ENCODE data around the gene THOC2.
A peak's percentile ranks its signal among the peaks of the same experiment; 100 is the strongest.
"Not testable (repeated sequence)": the region's sequence is repeated elsewhere in the genome, so short reads cannot be mapped to it uniquely, and the experiment has no call there.

The THOC2 gene

GRCh38 chrX:123732670-123733363 is at the start of gene THOC2:
Gene THOC2 (minus strand): TSS chrX:123733052. CDS start chrX:123733022, 30 bp downstream.
- peak; percentile 80 for DNase-seq

GRCh38 chrX:123781786-123782185 is 48.9 kb upstream of the THOC2 start:
- DNase-seq: not testable (repeated sequence)

- no peak for DNase-seq
These were observed 47.1 kb upstream of the THOC2 start for GRCh38 chrX:123779908-123780396.

DNA sequence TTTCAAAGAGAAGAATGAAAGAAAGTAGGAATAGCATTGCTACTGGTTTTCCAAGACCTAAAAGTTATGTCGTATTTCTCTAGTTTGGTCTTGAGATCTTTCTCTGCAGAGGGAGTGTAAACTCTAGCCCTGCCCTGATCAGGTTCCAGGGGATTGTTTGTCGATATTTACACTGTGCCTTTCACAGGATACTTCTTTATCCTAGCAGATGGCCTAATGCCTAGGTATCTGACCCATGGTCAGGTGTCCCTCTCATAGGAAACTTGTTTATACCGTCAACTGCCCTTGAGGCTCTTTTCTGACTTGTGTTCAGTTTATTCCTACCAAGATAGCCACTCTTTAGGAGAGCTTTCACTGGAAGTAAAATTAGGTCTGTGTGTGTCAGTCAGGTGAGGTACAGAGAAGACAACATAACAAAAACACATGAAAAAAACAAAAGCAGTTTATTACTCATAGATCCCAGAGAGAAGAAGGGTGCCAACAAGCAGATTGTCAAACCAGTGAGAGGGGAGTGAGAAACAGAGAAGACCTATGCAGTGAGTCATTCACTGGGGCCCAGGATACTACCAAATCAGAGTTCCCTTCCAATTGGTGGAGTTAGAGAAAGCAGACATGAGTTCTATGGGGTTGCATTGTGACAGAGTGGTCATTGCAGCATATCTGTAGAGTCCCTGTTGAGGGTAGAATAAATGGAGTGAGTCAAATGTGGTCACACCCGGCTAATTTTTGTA is 40.6 kb upstream of the THOC2 start:
- no peak for DNase-seq

GRCh38 chrX:123771449-123772064 is 38.7 kb upstream of the THOC2 start:
- no peak for DNase-seq

GRCh38 chrX:123764967-123765871 is 32.4 kb upstream of the THOC2 start:
- peak; percentile 84 for DNase-seq

DNA sequence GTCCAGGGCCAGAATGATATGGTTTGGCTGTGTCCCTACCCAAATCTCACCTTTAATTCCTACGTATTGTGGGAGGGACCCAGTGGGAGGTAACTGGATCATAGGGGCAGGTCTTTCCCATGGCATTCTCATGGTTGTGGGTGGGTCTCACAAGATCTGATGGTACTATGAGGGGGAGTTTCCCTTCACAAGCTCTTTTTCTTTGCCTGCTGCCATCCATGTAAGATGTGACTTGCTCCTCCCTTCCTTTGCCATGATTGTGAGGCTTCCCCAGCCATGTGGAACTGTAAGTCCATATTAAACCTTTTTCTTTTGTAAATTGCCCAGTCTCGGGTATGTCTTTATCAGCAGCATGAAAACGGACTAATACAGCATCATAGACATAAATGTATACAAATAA is 27.0 kb upstream of the THOC2 start:
- not testable (repeated sequence) for DNase-seq

GRCh38 chrX:123757794-123758193 is 24.9 kb upstream of the THOC2 start:
- not testable (repeated sequence) for DNase-seq

DNA sequence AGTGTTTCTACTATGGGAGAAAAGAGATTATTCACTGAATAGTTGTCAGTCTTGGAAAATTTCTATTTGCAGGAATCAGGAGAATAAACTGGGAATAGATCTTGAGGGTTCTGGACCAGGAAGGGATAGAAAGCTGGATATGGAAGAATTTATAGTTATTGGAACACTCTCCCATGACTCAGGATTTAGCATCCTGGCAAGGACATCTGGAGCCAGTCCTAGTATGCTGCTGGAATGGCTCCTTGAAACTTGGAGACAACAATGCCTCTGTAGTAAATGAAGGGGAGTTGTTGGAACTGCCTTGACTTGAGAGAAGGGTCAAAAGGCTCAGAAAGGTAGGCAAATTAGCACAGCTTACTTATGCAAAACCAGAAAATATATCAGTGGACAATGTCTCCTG is 23.5 kb upstream of the THOC2 start:
- DNase-seq: no peak

DNA sequence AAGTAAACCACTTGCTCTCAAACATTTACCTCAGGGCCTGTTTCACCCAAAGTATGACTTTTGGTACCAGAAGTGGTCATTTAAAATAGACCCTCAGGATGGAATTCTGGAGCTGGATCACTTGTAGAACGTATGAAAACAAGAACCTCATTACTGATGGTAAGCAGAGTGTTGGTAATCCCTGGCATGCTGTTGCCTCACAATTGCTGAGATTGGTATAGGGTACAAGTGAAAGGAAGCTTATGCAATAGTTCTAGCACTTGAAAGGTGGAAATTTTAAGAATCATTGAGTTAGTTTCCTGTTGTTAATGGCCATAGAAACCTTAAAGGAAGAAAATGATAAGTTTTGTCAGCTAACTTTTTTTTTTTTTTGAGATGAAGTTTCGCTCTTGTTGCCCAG is 22.3 kb upstream of the THOC2 start:
- no peak for DNase-seq

GRCh38 chrX:123753656-123754350 is 21.0 kb upstream of the THOC2 start:
- no peak for DNase-seq

- no peak for DNase-seq
These were observed 16.8 kb upstream of the THOC2 start for GRCh38 chrX:123749643-123750042.

DNA sequence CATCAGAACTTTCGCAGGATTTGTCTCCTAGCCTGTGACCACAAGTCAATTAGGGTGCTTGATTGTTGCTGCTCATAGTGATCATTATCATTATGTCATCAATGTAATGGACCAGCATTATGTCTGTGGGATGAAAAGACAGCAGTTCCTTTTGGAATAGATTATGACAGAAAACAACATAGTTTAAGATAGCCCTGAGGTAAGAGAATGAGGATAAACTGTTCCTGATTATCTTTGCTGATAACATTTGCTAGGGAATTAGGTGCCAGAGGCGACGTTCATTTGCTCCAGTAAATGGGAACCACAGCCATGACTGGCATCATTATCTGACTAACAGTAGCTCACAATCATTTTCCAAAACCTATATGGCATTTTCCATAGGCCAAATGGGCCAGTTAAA is 12.7 kb upstream of the THOC2 start:
- DNase-seq: no peak

DNA sequence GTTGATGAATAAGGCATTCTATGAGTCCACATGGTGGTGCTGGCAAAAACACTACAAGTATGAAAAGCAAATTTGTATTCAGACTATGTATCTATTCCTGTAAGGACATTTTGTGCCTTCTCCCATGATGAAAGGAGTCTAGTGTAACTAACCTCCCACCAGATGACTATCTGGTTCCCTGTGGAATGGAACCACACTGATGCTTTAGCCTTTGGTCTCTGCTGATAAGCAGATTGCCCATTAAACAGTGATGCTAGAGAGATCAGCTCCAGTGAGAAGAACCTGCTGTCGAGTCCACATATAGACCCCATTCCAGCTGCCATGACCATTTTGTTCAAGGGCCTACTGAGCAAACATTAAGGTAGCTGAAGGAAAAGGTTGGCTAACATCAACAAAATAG is 10.5 kb upstream of the THOC2 start:
- DNase-seq: no peak

GRCh38 chrX:123742440-123742839 is 9.6 kb upstream of the THOC2 start:
- no peak for DNase-seq

DNA sequence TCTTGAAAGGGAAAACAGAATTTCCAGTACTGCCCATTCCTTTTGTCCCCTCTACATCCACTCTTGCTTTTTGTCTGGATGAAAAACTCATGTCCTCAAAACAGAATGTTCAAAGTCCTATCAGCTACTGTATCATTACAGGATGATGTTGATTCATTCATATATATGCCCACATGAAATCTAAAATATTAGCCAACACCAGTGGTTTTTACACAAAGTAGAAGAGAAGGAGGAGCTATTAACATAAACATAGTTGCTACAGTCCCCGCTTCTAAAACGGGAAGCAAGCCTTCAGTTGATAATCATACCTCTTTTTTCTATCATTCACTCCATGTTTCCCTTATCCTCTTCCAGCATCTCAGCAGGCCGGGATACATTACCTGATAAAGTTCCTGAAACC is 7.7 kb upstream of the THOC2 start:
- DNase-seq: no peak

DNA sequence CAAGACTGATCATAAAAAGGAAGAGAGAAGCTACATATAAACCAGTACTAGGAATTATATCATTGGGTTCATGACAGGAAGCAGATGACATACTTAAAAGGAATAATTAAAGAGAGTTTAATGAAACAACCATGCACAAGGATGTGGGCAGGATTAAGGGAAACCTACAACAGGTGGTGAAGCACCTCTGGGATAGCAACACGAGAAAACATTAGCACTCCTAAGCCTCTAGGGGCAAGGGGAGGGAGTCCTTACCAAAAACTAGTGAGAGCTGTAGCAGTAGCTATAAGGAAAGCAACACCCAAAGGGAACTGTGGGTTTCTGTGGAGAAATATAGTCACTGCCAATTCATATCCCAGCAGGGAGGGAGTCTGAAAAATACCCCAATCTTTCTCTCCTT is 7.2 kb upstream of the THOC2 start:
- no peak for DNase-seq

GRCh38 chrX:123739474-123739873 is 6.6 kb upstream of the THOC2 start:
- DNase-seq: no peak

GRCh38 chrX:123738378-123738940 is 5.6 kb upstream of the THOC2 start:
- DNase-seq: no peak

DNA sequence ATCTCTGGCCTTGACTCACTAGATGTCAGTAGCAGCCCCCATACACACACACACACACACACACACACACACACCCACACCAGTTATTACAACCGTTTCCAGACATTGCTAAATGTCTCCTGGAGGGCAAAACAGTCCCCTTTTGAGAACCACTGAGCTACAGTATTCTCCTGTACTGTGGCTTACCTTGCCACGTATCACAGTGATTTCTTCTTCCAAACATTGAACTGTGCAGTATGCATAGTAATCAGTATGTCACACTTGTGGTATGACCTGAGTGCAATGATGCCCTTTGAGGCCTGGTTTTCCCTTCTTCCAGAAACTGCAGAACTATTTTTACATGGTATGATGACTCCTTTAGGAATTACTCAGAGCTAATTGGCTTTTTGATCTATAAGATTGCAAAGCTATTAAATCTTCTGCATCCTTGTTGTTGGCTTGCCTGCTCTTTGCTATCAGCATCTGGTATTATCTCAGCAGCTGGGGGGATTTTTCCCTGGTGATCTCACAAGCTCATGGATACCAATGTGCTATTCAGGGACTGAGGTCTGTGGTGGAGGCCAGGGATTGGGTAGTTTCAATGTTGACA is 3.6 kb upstream of the THOC2 start:
- peak; percentile 67 for DNase-seq

GRCh38 chrX:123735137-123735536 is 2.3 kb upstream of the THOC2 start:
- not testable (repeated sequence) for DNase-seq

All from DMS 273 treated with DMSO at 0.1 percent for 48 hours (cell line).